Measurements from ENCODE around the gene RAB34. TPM values are rescaled to one million over a fixed set of nuclear protein-coding genes. Genes with fewer than 3 reads are reported as not detected.

The RAB34 gene
- total RNA-seq, 1 donor from 2014 or later = 128 TPM

DNA sequence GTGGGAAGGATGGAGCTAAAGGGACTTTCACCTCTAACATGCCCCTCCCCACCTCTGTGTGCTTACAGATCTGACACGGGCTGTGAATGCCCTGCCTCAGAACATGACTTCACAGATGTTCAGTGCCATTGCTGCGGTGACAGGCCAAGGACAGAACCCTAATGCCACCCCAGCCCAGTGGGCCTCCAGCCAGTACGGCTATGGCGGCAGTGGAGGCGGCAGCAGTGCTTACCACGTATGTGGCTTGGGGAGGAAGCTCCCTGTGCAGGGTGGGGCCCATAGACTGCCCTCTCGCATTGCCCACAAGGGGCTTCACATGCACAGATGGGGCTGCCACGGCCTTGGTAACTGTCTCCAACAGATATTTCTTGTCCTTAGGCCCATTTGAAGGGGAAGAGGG lies 17.4 kb downstream of the RAB34 start:
- H3K27ac Mint-ChIP-seq (ENCODE audit: unreplicated experiment) = no peak overlapping the region
- no peak for DNase-seq (ENCODE audit: low spot score)
- no peak overlapping the region for H3K4me3 Mint-ChIP-seq (ENCODE audit: unreplicated experiment)
- no peaks in the 10 kb centered on the region for H3K9me3 Mint-ChIP-seq (ENCODE audit: low read depth)
- TF ChIP-seq, protein P1, sequence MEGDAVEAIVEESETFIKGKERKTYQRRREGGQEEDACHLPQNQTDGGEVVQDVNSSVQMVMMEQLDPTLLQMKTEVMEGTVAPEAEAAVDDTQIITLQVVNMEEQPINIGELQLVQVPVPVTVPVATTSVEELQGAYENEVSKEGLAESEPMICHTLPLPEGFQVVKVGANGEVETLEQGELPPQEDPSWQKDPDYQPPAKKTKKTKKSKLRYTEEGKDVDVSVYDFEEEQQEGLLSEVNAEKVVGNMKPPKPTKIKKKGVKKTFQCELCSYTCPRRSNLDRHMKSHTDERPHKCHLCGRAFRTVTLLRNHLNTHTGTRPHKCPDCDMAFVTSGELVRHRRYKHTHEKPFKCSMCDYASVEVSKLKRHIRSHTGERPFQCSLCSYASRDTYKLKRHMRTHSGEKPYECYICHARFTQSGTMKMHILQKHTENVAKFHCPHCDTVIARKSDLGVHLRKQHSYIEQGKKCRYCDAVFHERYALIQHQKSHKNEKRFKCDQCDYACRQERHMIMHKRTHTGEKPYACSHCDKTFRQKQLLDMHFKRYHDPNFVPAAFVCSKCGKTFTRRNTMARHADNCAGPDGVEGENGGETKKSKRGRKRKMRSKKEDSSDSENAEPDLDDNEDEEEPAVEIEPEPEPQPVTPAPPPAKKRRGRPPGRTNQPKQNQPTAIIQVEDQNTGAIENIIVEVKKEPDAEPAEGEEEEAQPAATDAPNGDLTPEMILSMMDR (IDR thresholded peaks at IDR 0.05) = no peak
- H3K27me3 Mint-ChIP-seq (ENCODE audit: low read depth) = no peaks in the 10 kb centered on the region
- peaks cover 41% of the 10 kb centered on the region for H3K36me3 Mint-ChIP-seq (ENCODE audit: low read depth)
- H3K4me1 Mint-ChIP-seq (ENCODE audit: low read depth) = no peaks in the 10 kb centered on the region

DNA sequence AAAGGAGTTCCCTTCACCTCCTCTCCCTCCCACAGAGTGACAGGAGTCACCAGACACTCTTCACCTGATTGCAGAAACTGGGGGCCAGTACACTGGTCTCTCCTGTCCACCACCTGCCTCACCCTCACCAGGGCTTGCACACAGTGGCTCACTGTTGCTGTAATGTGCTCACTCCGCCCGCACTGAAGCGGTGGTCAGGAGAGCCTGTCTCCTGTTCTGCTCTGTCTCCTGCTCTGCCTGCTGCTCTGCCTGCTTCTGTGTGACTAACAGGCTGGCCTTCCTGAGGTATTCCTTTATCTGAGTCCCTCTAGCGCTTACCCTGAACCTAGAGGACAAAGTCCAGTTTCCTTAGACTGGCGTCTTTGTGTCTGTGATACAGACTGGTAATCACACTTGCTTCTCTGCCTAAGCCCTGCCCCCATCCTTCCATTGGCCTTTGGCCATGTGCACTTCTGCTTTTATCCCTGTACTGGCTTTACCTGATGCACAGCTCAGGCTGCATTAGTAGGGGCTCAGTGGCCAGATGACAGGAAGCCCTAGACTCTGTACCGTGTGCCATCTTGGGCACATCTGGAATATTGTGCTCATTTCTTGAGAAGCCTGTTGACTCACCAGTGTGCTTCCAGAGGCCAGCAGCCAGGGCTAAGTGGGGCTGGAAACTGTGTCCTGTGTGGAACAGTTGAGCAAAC lies 19.3 kb downstream of the RAB34 start:
- no peak for DNase-seq (ENCODE audit: low spot score)
- Mint-ChIP-seq H3K4me3 (ENCODE audit: unreplicated experiment) (no peak overlapping the region), H3K9me3 (ENCODE audit: low read depth) (no peaks in the 10 kb centered on the region), H3K4me1 (ENCODE audit: low read depth) (no peaks in the 10 kb centered on the region), H3K36me3 (ENCODE audit: low read depth) (peaks cover 49% of the 10 kb centered on the region), H3K27ac (ENCODE audit: unreplicated experiment) (no peak overlapping the region), H3K27me3 (ENCODE audit: low read depth) (no peaks in the 10 kb centered on the region)
- TF ChIP-seq, protein P1 (IDR thresholded peaks at IDR 0.05) = no peak

DNA sequence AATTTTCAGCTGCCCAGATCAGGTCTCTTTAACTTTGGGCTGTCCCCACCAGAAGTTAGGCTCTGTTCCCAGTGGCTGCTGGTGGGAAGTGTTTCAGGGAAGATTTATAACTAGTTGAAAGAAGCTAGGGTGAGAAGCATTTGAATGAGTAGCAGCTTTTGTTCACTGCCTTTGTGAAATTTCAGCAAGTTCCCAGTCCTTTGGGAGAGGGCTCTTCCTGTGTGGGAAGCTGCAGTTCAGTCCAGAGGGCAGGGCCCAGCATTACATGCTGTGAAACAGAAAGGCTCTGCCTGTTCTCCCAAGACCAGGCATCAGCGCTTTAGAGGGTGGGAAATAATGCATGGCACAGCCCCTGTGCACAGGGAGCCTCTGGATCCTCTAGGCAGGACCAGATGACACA lies 23.8 kb downstream of the RAB34 start:
- Mint-ChIP-seq H3K27me3 (ENCODE audit: low read depth) (no peaks in the 10 kb centered on the region), H3K4me3 (ENCODE audit: unreplicated experiment) (no peak overlapping the region), H3K27ac (ENCODE audit: unreplicated experiment) (no peak overlapping the region), H3K36me3 (ENCODE audit: low read depth) (peaks cover 44% of the 10 kb centered on the region), H3K9me3 (ENCODE audit: low read depth) (no peaks in the 10 kb centered on the region), H3K4me1 (ENCODE audit: low read depth) (no peaks in the 10 kb centered on the region)
- TF ChIP-seq, protein P1 (IDR thresholded peaks at IDR 0.05) = no peak
- DNase-seq (ENCODE audit: low spot score) = no peak

DNA sequence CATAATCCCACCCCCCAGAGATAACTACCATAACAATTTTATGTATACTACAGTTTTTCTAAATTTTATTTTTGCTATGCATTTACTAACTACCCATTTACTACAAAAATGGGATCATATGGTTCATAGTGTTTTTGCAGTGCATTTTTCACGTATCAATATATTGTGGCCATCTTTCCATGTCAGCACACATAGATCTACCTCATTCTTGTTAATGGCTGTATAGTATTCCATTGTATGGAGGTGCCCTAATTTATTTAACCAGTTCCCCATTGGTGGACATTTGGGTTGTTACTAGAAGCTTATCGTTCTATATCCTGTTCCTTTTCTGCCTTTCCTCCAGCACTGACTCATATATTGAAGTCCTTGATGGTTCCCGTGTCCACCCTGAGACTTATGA lies 28.7 kb downstream of the RAB34 start:
- Mint-ChIP-seq H3K36me3 (ENCODE audit: low read depth) (peaks cover 53% of the 10 kb centered on the region), H3K27ac (ENCODE audit: unreplicated experiment) (no peak overlapping the region), H3K9me3 (ENCODE audit: low read depth) (no peaks in the 10 kb centered on the region), H3K27me3 (ENCODE audit: low read depth) (no peaks in the 10 kb centered on the region), H3K4me3 (ENCODE audit: unreplicated experiment) (no peak overlapping the region), H3K4me1 (ENCODE audit: low read depth) (no peaks in the 10 kb centered on the region)
- TF ChIP-seq, protein P1 (IDR thresholded peaks at IDR 0.05) = no peak
- DNase-seq (ENCODE audit: low spot score) = no peak

DNA sequence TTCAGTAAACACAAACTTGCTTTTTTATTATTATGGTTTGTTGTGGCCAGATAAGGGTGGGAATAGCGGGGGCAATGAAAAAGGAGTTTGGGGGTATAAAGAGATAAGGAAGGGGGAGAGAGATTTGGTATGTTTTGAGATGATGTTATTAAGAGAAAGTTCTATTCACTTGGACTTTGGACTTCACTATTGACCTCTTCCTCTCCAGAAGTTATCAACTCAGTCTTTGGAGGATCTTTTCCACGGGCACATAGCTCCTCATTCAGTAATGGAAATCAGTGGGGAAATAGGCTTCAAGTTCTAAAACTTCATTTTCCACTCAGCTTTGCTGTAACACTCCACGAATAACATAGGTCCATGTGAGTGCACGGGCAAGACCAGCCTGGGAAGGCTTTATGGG lies 29.2 kb downstream of the RAB34 start:
- H3K27me3 Mint-ChIP-seq (ENCODE audit: low read depth) = no peaks in the 10 kb centered on the region
- H3K4me1 Mint-ChIP-seq (ENCODE audit: low read depth) = no peaks in the 10 kb centered on the region
- peaks cover 52% of the 10 kb centered on the region for H3K36me3 Mint-ChIP-seq (ENCODE audit: low read depth)
- H3K4me3 Mint-ChIP-seq (ENCODE audit: unreplicated experiment) = no peak overlapping the region
- DNase-seq (ENCODE audit: low spot score) = no peak
- TF ChIP-seq, protein P1 (IDR thresholded peaks at IDR 0.05) = no peak
- H3K27ac Mint-ChIP-seq (ENCODE audit: unreplicated experiment) = no peak overlapping the region
- H3K9me3 Mint-ChIP-seq (ENCODE audit: low read depth) = no peaks in the 10 kb centered on the region

All from chondrocyte (in vitro differentiated cells).